Astrocyte of the spinal cord (primary cell): ENCODE data around the gene HLA-E.
A peak's percentile ranks its signal among the peaks of the same experiment; 100 is the strongest.
"Not testable (repeated sequence)": the region's sequence is repeated elsewhere in the genome, so short reads cannot be mapped to it uniquely, and the experiment has no call there.

ENCODE experiments used
- DNase-seq: peaks from one replicate; pipeline ENCODE4 v3.0.0; 2011; ENCODE audit warnings: low read depth, low spot score
- H3K4me3 ChIP-seq: 2 replicates; pipeline ENCODE4 v1.5.1; 2011; ENCODE audit warnings: low read depth, mild to moderate bottlenecking, low read length, moderate library complexity
- CTCF ChIP-seq: IDR thresholded peaks from 2 replicates; pipeline ENCODE4 v1.5.1; 2012; ENCODE audit warnings: low read depth, mild to moderate bottlenecking, low read length, inconsistent platforms
- in situ Hi-C: cut with HindIII; loops from 2 replicates; pipeline ENCODE4 v1.10.0; 2017; ENCODE audit warnings: low sequenced_read_pairs

HLA-E gene

GRCh38 chr6:30511169-30511546 lies 21.8 kb downstream of the HLA-E start:
- in situ Hi-C loops = no loop called here
- no peak for TF ChIP-seq CTCF
- no peak for DNase-seq
- H3K4me3 ChIP-seq = no peak overlapping the region

- in situ Hi-C loops = no loop called here
- no peak for DNase-seq
- H3K4me3 ChIP-seq = no peak overlapping the region
- no peak for TF ChIP-seq CTCF
Measured at GRCh38 chr6:30513451-30513850, 24.1 kb downstream of the HLA-E start.

- H3K4me3 ChIP-seq = no peak overlapping the region
- no peak for DNase-seq
- TF ChIP-seq CTCF = no peak
- in situ Hi-C loops = no loop called here
Measured at GRCh38 chr6:30515106-30515505, 25.8 kb downstream of the HLA-E start.

GRCh38 chr6:30515944-30516753 lies 26.8 kb downstream of the HLA-E start:
- peak; percentile 84 for DNase-seq
- in situ Hi-C loops = no loop called here
- TF ChIP-seq CTCF = no peak
- H3K4me3 ChIP-seq = peak overlapping the region; percentile 50

GRCh38 chr6:30516754-30517076 lies 27.4 kb downstream of the HLA-E start:
- peak overlapping the region; percentile 50 for H3K4me3 ChIP-seq
- in situ Hi-C loops, DNase-seq: not testable (repeated sequence)

- H3K4me3 ChIP-seq, in situ Hi-C loops, DNase-seq: not testable (repeated sequence)
Measured at GRCh38 chr6:30517767-30518504, 28.6 kb downstream of the HLA-E start.

GRCh38 chr6:30518505-30519145 lies 29.3 kb downstream of the HLA-E start:
- in situ Hi-C loops = not testable (repeated sequence)

GRCh38 chr6:30520522-30520921 lies 31.2 kb downstream of the HLA-E start:
- no peak for DNase-seq
- no peak overlapping the region for H3K4me3 ChIP-seq
- in situ Hi-C loops = no loop called here
- no peak for TF ChIP-seq CTCF

More at GRCh38 chr6:30518505-30519145, 29.3 kb downstream of the HLA-E start:
- not testable (repeated sequence) for DNase-seq, H3K4me3 ChIP-seq

GRCh38 chr6:30521082-30521481 lies 31.8 kb downstream of the HLA-E start:
- H3K4me3 ChIP-seq, in situ Hi-C loops: not testable (repeated sequence)
- peak; percentile 39 for DNase-seq

GRCh38 chr6:30521952-30522351 lies 32.6 kb downstream of the HLA-E start:
- DNase-seq, H3K4me3 ChIP-seq, in situ Hi-C loops: not testable (repeated sequence)

GRCh38 chr6:30526444-30526843 lies 37.1 kb downstream of the HLA-E start:
- H3K4me3 ChIP-seq, DNase-seq, in situ Hi-C loops: not testable (repeated sequence)
